Measurements from ENCODE around the gene CALCR.

GRCh38 chr7:93432130-93432529 is 142.4 kb downstream of the CALCR start:
- TF ChIP-seq, protein P1, sequence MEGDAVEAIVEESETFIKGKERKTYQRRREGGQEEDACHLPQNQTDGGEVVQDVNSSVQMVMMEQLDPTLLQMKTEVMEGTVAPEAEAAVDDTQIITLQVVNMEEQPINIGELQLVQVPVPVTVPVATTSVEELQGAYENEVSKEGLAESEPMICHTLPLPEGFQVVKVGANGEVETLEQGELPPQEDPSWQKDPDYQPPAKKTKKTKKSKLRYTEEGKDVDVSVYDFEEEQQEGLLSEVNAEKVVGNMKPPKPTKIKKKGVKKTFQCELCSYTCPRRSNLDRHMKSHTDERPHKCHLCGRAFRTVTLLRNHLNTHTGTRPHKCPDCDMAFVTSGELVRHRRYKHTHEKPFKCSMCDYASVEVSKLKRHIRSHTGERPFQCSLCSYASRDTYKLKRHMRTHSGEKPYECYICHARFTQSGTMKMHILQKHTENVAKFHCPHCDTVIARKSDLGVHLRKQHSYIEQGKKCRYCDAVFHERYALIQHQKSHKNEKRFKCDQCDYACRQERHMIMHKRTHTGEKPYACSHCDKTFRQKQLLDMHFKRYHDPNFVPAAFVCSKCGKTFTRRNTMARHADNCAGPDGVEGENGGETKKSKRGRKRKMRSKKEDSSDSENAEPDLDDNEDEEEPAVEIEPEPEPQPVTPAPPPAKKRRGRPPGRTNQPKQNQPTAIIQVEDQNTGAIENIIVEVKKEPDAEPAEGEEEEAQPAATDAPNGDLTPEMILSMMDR (conservative IDR thresholded peaks at IDR 0.05) = no peak
- TF ChIP-seq ZFX (IDR thresholded peaks at IDR 0.05) = no peak

Measured in C4-2B (cell line).